ENCODE measurements around the gene PARP1.
"Not testable (repeated sequence)": the region's sequence is repeated elsewhere in the genome, so short reads cannot be mapped to it uniquely, and the experiment has no call there.

PARP1 gene

DNA sequence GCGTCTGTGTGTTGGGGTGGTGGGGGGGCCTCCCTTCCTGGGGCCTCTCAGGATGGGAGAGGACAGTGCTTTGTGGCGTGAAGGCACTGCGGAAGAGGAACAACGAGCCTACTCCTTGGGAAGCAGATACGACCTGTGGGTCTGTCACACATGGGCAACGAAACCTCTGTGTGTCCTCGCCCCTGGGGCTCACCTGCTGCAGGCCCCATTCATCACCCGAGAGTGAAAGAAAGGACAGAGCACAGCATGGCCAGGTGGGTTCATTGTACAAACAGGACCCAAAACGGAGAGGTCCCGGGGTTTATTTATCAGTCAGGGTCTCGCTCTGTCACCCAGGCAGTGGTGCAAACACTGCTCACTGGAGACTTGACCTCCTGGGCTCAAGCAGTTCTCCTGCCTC is 58.8 kb downstream of the PARP1 start:
- no peak for DNase-seq

DNA sequence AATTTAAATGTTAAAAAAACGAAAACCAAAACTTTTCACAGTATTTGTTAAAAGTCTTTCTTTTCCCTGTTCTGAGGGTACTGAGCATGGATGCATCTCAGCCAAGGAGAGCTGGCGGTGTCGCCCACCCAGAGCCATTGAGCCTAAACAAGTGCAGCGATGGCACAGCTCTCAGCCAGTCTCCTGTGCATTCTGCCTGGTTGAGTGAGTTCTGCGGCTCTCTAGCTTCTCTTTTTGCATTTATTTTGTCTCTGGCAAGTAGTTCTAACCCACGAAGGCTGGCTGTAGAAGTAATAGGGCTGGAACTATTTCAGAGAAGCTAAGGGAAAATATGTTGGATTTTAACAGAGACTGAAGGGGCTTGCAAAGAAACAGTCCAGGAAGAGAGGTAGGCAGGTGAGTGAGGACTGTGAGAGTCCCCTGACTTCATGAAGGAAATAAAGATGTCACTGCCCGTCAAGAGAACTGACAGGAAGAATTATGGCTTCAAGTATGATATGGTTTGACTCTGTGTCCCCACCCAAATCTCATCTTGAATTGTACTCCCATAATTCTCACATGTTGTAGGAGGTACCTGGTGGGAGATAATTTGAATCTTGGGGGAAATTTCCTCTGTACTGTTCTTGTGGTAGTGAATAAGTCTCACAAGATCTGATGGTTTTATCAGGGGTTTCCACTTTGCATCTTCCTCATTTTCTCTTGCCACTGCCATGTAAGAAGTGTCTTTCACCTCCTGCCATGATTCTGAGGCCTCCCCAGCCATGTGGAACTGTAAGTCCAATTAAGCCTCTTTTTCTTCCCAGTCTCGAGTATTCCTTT is 63.2 kb downstream of the PARP1 start:
- DNase-seq: no peak

- DNase-seq: no peak
Observed at GRCh38 chr1:226342656-226343055, 65.2 kb downstream of the PARP1 start.

GRCh38 chr1:226340111-226340510 is 67.8 kb downstream of the PARP1 start:
- DNase-seq: not testable (repeated sequence)

- no peak for DNase-seq
Observed at GRCh38 chr1:226337276-226337875, 70.5 kb downstream of the PARP1 start.

DNA sequence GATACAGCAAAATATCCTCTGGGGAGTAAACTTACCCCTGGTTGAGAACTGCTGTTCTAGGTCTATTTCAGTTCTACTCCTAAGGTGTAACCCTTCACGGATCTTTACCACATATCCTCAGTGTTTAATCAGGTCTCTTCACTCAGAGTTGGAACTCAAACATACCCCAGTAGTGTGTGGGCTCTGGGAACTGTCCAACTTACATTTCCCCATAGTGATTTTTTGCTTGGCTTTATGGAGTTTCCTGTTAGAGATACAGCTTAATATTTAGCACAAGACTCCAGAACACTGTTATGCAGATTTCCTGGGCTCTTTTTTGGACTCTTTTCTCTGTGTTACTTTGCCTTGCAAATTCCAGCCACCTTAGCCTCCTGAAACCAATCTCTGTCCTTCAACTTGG is 72.2 kb downstream of the PARP1 start:
- DNase-seq: no peak

DNA sequence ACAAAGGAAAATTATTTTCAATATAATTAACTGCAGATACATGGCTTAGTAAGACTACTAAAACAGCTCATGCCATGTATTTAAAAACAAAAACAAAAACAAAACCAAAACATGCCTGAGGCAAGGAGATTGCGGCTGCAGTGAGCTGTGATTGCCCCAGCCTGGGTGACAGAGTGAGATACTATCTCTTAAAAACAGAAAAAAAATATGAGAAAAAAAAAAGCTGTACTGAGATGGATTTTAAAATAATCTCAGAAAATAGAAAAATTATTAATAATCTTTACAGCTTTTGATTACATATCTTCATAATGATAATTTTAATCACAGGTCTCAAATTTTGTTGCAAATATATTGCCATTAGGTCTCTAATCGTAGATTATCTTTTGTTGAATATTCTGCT is 74.9 kb downstream of the PARP1 start:
- no peak for DNase-seq

DNA sequence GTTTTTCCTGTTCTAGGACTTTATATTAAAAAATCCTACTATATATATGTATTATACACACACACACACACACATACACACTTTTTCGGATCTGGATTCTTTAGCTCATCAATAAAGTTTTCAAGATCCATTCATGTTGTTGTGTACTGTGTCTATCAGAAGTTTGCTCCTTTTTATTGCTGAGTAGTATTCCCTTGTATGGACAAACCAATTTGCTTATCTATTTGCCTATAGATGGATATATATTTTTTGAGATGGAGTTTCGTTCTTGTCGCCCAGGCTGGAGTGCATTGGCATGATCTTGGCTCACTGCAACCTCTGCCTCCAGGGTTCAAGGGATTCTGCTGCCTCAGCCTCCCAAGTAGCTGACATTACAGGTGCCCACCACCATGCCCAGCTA is 78.7 kb downstream of the PARP1 start:
- no peak for DNase-seq

GRCh38 chr1:226327761-226328162 is 80.1 kb downstream of the PARP1 start:
- no peak for DNase-seq

DNA sequence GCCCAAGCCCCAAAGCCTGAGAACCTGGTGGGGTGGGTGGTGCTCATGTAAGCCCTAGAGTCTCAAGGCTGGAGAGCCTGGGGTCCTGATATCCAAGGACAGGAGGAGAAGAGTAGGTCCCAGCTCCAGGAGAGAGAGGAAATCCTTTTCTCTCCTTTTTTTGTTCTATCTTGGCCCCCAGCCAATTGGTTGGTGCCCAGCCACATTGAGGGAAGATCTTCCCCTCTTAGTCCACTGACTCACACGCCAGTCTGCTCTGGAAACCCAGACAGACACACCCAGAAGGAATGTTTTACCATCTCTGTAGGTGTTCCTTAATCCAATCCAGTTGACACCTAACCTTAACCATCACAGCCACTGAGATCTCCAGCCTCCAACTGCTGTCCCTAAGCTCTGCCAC is 82.7 kb downstream of the PARP1 start:
- no peak for DNase-seq

DNA sequence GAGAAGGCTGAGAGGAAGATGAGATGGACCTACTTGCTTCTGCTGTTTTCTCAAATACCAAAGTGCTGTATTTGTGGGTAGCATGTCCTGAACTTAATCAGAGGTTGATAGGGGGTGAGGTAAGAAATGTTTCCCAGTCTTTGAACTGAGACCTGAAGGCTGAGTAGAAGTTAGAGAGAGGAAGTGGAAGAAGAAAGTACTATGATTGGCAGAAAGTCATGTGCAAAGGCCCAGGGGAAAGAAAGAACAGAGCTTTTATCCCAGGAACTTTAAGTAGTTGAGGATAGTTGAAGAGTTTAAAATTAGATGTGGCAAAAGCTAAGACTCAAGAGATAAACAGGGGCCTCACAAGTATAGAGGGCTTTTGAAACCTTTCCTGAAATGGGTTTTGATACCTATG is 83.4 kb downstream of the PARP1 start:
- no peak for DNase-seq

DNA sequence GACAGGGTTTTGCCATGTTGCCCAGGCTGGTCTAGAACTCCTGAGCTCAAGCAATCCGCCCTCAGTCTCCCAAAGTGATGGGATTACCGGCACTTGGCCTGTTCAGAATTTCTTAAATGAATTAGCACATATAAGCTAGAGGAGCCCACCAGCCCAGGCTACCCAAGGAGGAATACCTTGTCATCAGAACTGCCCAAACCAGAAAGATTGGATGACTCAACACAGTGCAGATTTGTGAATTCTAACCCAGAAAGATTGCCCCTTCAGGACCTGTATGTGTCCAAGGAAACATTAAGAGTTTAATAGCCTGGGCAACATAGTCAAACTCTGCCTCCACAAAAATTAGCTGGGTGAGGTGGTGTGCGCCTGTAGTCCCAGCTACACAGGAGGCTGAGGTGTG is 84.9 kb downstream of the PARP1 start:
- DNase-seq: no peak

- no peak for DNase-seq
Observed at GRCh38 chr1:226320930-226321329, 87.0 kb downstream of the PARP1 start.

DNA sequence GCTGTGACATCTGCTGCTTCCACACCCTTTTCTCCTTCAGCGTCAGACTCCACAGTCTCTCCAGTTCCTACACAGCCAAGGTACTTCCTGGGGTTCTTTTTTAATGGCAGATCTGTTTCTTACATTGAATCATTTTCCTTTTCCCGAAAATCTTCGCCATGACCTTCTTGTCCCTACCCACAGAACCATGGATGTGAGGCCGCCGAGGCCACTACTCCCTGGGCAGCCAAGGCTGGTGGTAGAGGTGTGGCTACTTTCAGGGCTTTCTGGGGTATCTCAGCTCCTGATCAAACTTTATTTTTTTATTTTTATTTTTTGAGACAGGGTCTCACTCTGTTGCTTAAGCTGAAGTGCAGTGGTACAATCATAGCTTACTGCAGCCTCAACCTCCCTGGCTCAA is 89.4 kb downstream of the PARP1 start:
- DNase-seq: no peak

DNA sequence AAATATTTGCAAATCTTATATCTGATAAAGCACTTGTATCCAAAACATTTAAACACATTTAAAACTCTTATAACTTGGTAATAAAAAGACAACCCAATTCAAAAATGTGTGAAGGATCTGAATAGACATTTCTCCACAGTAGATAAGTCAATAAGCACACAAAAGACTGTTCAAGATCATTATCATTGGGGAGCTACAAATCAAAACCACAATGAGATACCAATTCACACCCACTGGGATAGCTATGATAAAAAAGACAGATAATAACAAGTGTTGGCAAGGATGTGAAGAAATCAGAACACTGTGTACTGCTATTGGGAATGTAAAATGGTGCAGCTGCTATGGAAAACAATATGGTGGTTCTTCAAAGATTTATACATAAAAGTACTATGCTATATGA is 93.8 kb downstream of the PARP1 start:
- no peak for DNase-seq

- no peak for DNase-seq
Observed at GRCh38 chr1:226312065-226312464, 95.8 kb downstream of the PARP1 start.

DNA sequence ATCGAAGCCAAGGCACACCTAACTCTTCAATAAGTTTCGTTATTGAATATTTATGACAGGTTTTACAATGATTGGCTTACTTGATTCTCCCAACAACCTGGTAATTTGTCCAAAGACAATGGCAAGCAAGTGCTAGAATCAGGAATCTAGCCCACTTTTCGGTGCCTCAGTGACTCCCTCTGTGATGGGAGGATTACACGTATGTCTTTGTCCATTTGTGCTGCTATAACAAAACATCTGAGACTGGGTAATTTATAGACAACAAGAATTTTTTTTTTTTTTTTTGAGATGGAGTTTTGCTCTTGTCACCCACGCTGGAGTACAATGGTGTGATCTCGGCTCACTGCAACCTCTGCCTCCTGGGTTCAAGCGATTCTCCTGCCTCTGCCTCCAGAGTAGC is 96.5 kb downstream of the PARP1 start:
- no peak for DNase-seq

All from activated CD4-positive, CD25-positive, alpha-beta regulatory T cell treated with anti-CD3 and anti-CD28 coated beads, Interleukin-2, amount 50 U/mL, for 72 hours (primary cell).